H1 (cell line): ENCODE measurements around the gene SELENOS. TPM values are rescaled to one million over a fixed set of nuclear protein-coding genes. Genes with fewer than 3 reads are reported as not detected.

Experiments
- CTCF ChIA-PET: fragments of 300-600 bp; sonication (Branson Sonifier 250); formaldehyde crosslinking; loops from one replicate; lab custom pipeline; 2021; ENCODE audit not compliant: partially characterized antibody; lab: Charles Lee
- POLR2A ChIA-PET: fragments of 300-600 bp; sonication (Branson Sonifier 250); formaldehyde crosslinking; loops from one replicate; lab custom pipeline; 2021; ENCODE audit warnings: inconsistent platforms; ENCODE audit not compliant: partially characterized antibody; lab: Charles Lee
- DNase-seq, 2 experiments: peaks; one replicate each; pipeline versions ENCODE4 v3.0.0 to v3.0.0-alpha.2; 2010 to 2022; ENCODE audit warnings: low spot score in 2 of 2, low read depth in 1 of 2, mixed read lengths in 1 of 2
- FAIRE-seq: peaks from 2 replicates; lab custom pipeline; 2011; peaks lifted over from hg19 to GRCh38; lab: Jason Lieb, UNC
- H2AFZ ChIP-seq: 2 replicates; pipeline ENCODE4 v1.8.1; 2012; ENCODE audit warnings: low read length, inconsistent platforms
- H2AK5ac ChIP-seq: 2 replicates; pipeline ENCODE4 v1.6.1; 2013; ENCODE audit warnings: low read depth, low read length
- H2BK120ac ChIP-seq: replicated peaks from 2 replicates; pipeline ENCODE3; 2013; ENCODE audit warnings: low read depth, low read length, inconsistent platforms
- H2BK12ac ChIP-seq: 2 replicates; pipeline ENCODE4 v1.6.1; 2013; ENCODE audit warnings: low read depth, low read length
- H2BK15ac ChIP-seq: 2 replicates; pipeline ENCODE4 v1.6.1; 2013; ENCODE audit warnings: low read length
- H2BK20ac ChIP-seq: 2 replicates; pipeline ENCODE4 v1.6.1; 2013; ENCODE audit warnings: low read length
- H2BK5ac ChIP-seq: 2 replicates; pipeline ENCODE4 v1.6.1; 2013; ENCODE audit warnings: low read depth, low read length
- H3K14ac ChIP-seq: 2 replicates; pipeline ENCODE4 v1.6.1; 2013; ENCODE audit warnings: inconsistent platforms; ENCODE audit not compliant: insufficient read length
- H3K18ac ChIP-seq: 2 replicates; pipeline ENCODE4 v1.6.1; 2013; ENCODE audit warnings: low read length; ENCODE audit errors: extremely low read depth
- H3K23ac ChIP-seq: 2 replicates; pipeline ENCODE4 v1.6.1; 2013; ENCODE audit warnings: inconsistent platforms; ENCODE audit not compliant: insufficient read length
- H3K23me2 ChIP-seq: 2 replicates; pipeline ENCODE4 v1.6.1; 2013; ENCODE audit warnings: low read depth, low read length
- H3K27ac ChIP-seq: 2 replicates; pipeline ENCODE4 v1.6.1; 2011; ENCODE audit warnings: low read depth, low read length, inconsistent platforms
- H3K27me3 ChIP-seq, 4 experiments: replicated peaks in 1 of 4; 1 replicate in 1 of 4; 2 replicates in 3 of 4; pipeline versions ENCODE4 v1.6.1 to v1.8.1; 2011 to 2013; ENCODE audit warnings: low read length in 3 of 4, mild to moderate bottlenecking in 3 of 4, inconsistent platforms in 2 of 4, mixed read lengths in 2 of 4, moderate library complexity in 1 of 4; ENCODE audit not compliant: control insufficient read depth in 3 of 4, insufficient read depth in 3 of 4; ENCODE audit errors: extremely low read depth in 1 of 4
- H3K36me3 ChIP-seq, 4 experiments: 2 replicates each; pipeline versions ENCODE4 v1.6.1 to v1.8.1; 2011 to 2013; ENCODE audit warnings: mild to moderate bottlenecking in 4 of 4, low read length in 3 of 4, moderate library complexity in 2 of 4, control low read depth in 1 of 4, inconsistent platforms in 1 of 4; ENCODE audit not compliant: insufficient read depth in 4 of 4, control insufficient read depth in 2 of 4
- H3K4ac ChIP-seq: replicated peaks from 2 replicates; pipeline ENCODE3; 2013; ENCODE audit warnings: low read length, low read depth, mixed read lengths, inconsistent platforms; ENCODE audit not compliant: insufficient read length
- H3K4me1 ChIP-seq, 4 experiments: replicated peaks in 1 of 4; 1 replicate in 1 of 4; 2 replicates in 3 of 4; pipeline versions ENCODE4 v1.6.1 to v1.8.1; 2011 to 2013; ENCODE audit warnings: low read length in 3 of 4, inconsistent platforms in 2 of 4, mixed read lengths in 1 of 4; ENCODE audit not compliant: insufficient read depth in 4 of 4, control insufficient read depth in 3 of 4
- H3K4me2 ChIP-seq, 2 experiments: 2 replicates each; pipeline versions ENCODE4 v1.6.1 to v1.8.1; 2011 to 2013; ENCODE audit warnings: low read depth in 2 of 2, low read length in 2 of 2, control low read depth in 1 of 2, inconsistent platforms in 1 of 2, mild to moderate bottlenecking in 1 of 2; ENCODE audit not compliant: insufficient read depth in 1 of 2
- H3K4me3 ChIP-seq, 4 experiments: fragments of 200-600, 300-600 bp in 1 of 4; sonication (generic), shearing (Covaris generic), sonication (Bioruptor Twin) in 1 of 4; 2 replicates each; pipeline versions ENCODE4 v1.5.1 to v1.8.1; 2011 to 2016; ENCODE audit warnings: low read length in 4 of 4, low read depth in 3 of 4, control low read depth in 2 of 4, inconsistent platforms in 2 of 4, mild to moderate bottlenecking in 2 of 4, mixed read lengths in 1 of 4, moderate library complexity in 1 of 4; ENCODE audit not compliant: insufficient read depth in 2 of 4; ENCODE audit errors: extremely low read depth in 1 of 4
- H3K56ac ChIP-seq: replicated peaks from 2 replicates; pipeline ENCODE3; 2013; ENCODE audit warnings: low read depth, mild to moderate bottlenecking, mixed read lengths, low read length, inconsistent platforms; ENCODE audit not compliant: insufficient read length
- H3K79me1 ChIP-seq: 2 replicates; pipeline ENCODE4 v1.6.1; 2013; ENCODE audit warnings: low read depth, low read length, control low read depth
- H3K79me2 ChIP-seq, 2 experiments: 2 replicates each; pipeline versions ENCODE4 v1.6.1 to v1.8.1; 2012 to 2013; ENCODE audit warnings: low read length in 2 of 2, mild to moderate bottlenecking in 2 of 2, inconsistent platforms in 1 of 2; ENCODE audit not compliant: insufficient read depth in 2 of 2, control insufficient read depth in 1 of 2
- H3K9ac ChIP-seq, 4 experiments: replicated peaks in 1 of 4; 1 replicate in 1 of 4; 2 replicates in 3 of 4; pipeline versions ENCODE4 v1.6.1 to v1.8.1; 2011 to 2013; ENCODE audit warnings: low read depth in 3 of 4, low read length in 3 of 4, control low read depth in 2 of 4, mild to moderate bottlenecking in 2 of 4, moderate library complexity in 2 of 4, inconsistent platforms in 1 of 4; ENCODE audit errors: extremely low read depth in 1 of 4
- H3K9me3 ChIP-seq, 2 experiments: 2 replicates each; pipeline versions ENCODE4 v1.6.1 to v1.8.1; 2012 to 2013; ENCODE audit warnings: mild to moderate bottlenecking in 2 of 2, moderate library complexity in 2 of 2, control low read depth in 1 of 2, inconsistent platforms in 1 of 2, low read depth in 1 of 2, low read length in 1 of 2, mixed read lengths in 1 of 2; ENCODE audit not compliant: insufficient read depth in 2 of 2
- H4K20me1 ChIP-seq, 2 experiments: replicated peaks in 1 of 2; 2 replicates each; pipeline versions ENCODE3 to v1.8.1; 2011 to 2013; ENCODE audit warnings: inconsistent platforms in 2 of 2, low read length in 2 of 2, mild to moderate bottlenecking in 1 of 2; ENCODE audit not compliant: insufficient read depth in 2 of 2, control insufficient read depth in 1 of 2
- H4K5ac ChIP-seq: 2 replicates; pipeline ENCODE4 v1.6.1; 2013; ENCODE audit warnings: low read length, low read depth, mixed read lengths, inconsistent platforms; ENCODE audit not compliant: insufficient read length
- H4K8ac ChIP-seq: 2 replicates; pipeline ENCODE4 v1.8.0; 2013; ENCODE audit warnings: mild to moderate bottlenecking, moderate library complexity, low read length, inconsistent platforms; ENCODE audit not compliant: insufficient read depth; ENCODE audit errors: extremely low read depth
- H4K91ac ChIP-seq: replicated peaks from 2 replicates; pipeline ENCODE3; 2013; ENCODE audit warnings: low read length, mixed read lengths, inconsistent platforms; ENCODE audit not compliant: insufficient read length
- BCL11A ChIP-seq, 2 experiments: IDR thresholded peaks; one replicate each; pipeline ENCODE4 v1.6.1; 2011; ENCODE audit warnings: low read depth in 2 of 2, low read length in 2 of 2, mild to moderate bottlenecking in 2 of 2
- NANOG ChIP-seq: IDR thresholded peaks from 2 replicates; pipeline ENCODE4 v1.6.1; 2011; ENCODE audit warnings: low read length, low read depth, mild to moderate bottlenecking, inconsistent platforms; ENCODE audit not compliant: insufficient read depth, poor library complexity, severe bottlenecking
- POLR2A ChIP-seq, 2 experiments: IDR thresholded peaks; 1 replicate in 1 of 2; 2 replicates in 1 of 2; pipeline ENCODE4 v1.6.1; 2011; ENCODE audit warnings: low read depth in 2 of 2, low read length in 2 of 2, mild to moderate bottlenecking in 2 of 2; ENCODE audit errors: control extremely low read depth in 1 of 2
- RAD21 ChIP-seq, 2 experiments: IDR thresholded peaks in 1 of 2; conservative IDR thresholded peaks in 1 of 2; 2 replicates each; pipeline ENCODE4 v1.6.1; 2011; ENCODE audit warnings: low read depth in 2 of 2, low read length in 2 of 2, improper control_type of control experiment in 1 of 2, inconsistent platforms in 1 of 2, mild to moderate bottlenecking in 1 of 2, moderate library complexity in 1 of 2
- WGBS, 2 experiments: shearing (Covaris generic) in 1 of 2; methylation state at CpG; one replicate each; pipeline versions ENCODE4 v1.1.6 to v1.1.7; 2013 to 2015; ENCODE audit warnings: low lambda C conversion rate in 2 of 2, mixed read lengths in 2 of 2, inconsistent platforms in 1 of 2, low coverage in 1 of 2, missing lambda C conversion rate in 1 of 2; ENCODE audit not compliant: insufficient replicate concordance in 2 of 2, insufficient coverage in 1 of 2, insufficient read length in 1 of 2; ENCODE audit errors: extremely low coverage in 1 of 2, missing lambda C conversion rate in 1 of 2; 5-methylcytosine and 5-hydroxymethylcytosine counted together
- polyA plus RNA-seq, 7 experiments: library from polyadenylated mRNA; depleted of rRNA in 3 of 7; stranded (reverse) in 5 of 7; unstranded in 2 of 7; fragments of >200 nt in 5 of 7; fragments of 200-250 nt in 2 of 7; gene quantifications; 1 replicate in 5 of 7; 2 replicates in 1 of 7; 4 replicates in 1 of 7; pipeline versions ENCODE4 v1.2.1 to v1.2.3, GENCODE V29; 2011 to 2013; ENCODE audit warnings: missing spikeins in 2 of 7, mixed read lengths in 2 of 7
- total RNA-seq: library from RNA; stranded (reverse); fragmentation: NEBNext Ultra II Directional; extraction: Animal tissue kit (Norgen Biotek cat#: 25700); gene quantifications from 2 replicates; pipeline ENCODE4 v1.2.1, GENCODE V29; 2021

Gene SELENOS
- total and polyA plus RNA-seq, 2 of the 8 experiments (the other 6 are each of a cell fraction or from before 2014, with no cell fraction given), result 45.1 to 46.0 TPM

DNA sequence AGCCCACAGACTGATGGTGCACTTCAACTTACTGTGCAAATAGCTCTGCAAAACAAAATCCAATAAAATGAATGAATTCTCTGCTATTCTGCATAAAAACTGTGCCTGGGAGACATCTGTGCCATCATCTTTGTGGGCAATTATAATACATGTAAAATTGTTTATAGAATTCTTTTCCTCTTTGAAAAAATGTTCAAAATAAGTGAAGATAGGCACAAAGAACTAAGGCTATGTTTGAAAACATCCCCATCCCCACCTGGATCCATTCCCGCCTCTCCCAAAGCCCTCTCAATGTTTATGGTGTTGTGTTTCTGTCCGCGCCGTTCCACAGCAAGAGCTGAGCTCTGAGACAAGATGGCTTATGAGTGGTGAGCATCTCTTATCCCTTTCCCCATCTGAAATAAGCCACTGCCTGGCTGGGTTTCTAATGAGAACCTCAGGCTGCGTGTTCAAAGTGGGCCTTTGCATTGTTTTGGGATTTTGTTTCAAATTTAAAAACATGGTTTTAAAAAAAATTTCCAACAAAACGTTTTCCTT lies 40.1 kb upstream of the SELENOS start:
- no peak overlapping the region for H2AFZ ChIP-seq
- no peak overlapping the region for H2BK120ac ChIP-seq
- no peak overlapping the region for H3K18ac ChIP-seq
- H2AK5ac ChIP-seq, result no peak overlapping the region
- no peak overlapping the region for H3K56ac ChIP-seq
- FAIRE-seq (no peak), DNase-seq (no peak)
- H3K23ac ChIP-seq, result no peak overlapping the region
- H2BK15ac ChIP-seq, result no peak overlapping the region
- no peaks in the 10 kb centered on the region for H3K79me2 ChIP-seq
- H4K5ac ChIP-seq, result no peak overlapping the region
- no peak overlapping the region for H2BK12ac ChIP-seq
- peaks cover 0 to 5% (median 1%) of the 10 kb centered on the region in 4 experiments; a peak in 1 of 7 replicates for H3K4me1 ChIP-seq
- WGBS, 2 experiments, result 91% methylated on average over 6 of the region's 6 CpGs; no CpG with 5 or more reads in 1 of the 2 experiments
- no peaks in the 10 kb centered on the region; a peak in 1 of 7 replicates for H3K27me3 ChIP-seq
- no peak overlapping the region for H4K91ac ChIP-seq
- no peak overlapping the region for H3K4me3 ChIP-seq
- H3K36me3 ChIP-seq, result no peaks in the 10 kb centered on the region
- H3K4ac ChIP-seq, result no peak overlapping the region
- H3K23me2 ChIP-seq, result no peaks in the 10 kb centered on the region
- H2BK20ac ChIP-seq, result no peak overlapping the region
- TF ChIP-seq RAD21 (IDR thresholded peaks at IDR 0.05 in 1 of 2, conservative IDR thresholded peaks at IDR 0.05 in 1 of 2; ENCODE audit: low read depth in 2 of 2, low read length in 2 of 2) (no peak), NANOG (no peak), POLR2A (IDR thresholded peaks at IDR 0.05; ENCODE audit: control extremely low read depth in 1 of 2, low read depth in 2 of 2, low read length in 2 of 2) (no peak), BCL11A (IDR thresholded peaks at IDR 0.05; ENCODE audit: low read depth in 2 of 2, low read length in 2 of 2) (no peak)
- CTCF ChIA-PET, result interaction anchor here (1.3 to 8.6 kb wide), 6 partner anchors 10 to 325 kb away, joined by 3 to 94 read pairs (median 20); no protein-coding TSS in a partner anchor
- no peak overlapping the region for H3K27ac ChIP-seq
- no peak overlapping the region for H3K4me2 ChIP-seq
- no peak overlapping the region for H2BK5ac ChIP-seq
- H4K8ac ChIP-seq, result no peak overlapping the region
- no peak overlapping the region for H3K14ac ChIP-seq
- POLR2A ChIA-PET, result interaction anchor here (1.4 kb wide), 1 partner anchor 23 kb away, joined by 3 read pairs; no protein-coding TSS in a partner anchor
- no peak overlapping the region for H3K9ac ChIP-seq
- H4K20me1 ChIP-seq, result no peaks in the 10 kb centered on the region
- no peaks in the 10 kb centered on the region for H3K79me1 ChIP-seq
- H3K9me3 ChIP-seq, result no peaks in the 10 kb centered on the region
